Transverse colon (tissue), 4 donors: ENCODE results near the gene CCDC178.

Experiments
- CTCF ChIP-seq, 5 experiments: fragments of 200-600 bp in 3 of 5; fragments of 450-650 bp in 2 of 5; sonication (generic) in 3 of 5; IDR thresholded peaks; 1 replicate in 2 of 5; 2 replicates in 3 of 5; pipeline ENCODE4 v1.5.1; 2016 to 2017; ENCODE audit warnings: antibody characterized with exemption in 5 of 5, inconsistent platforms in 3 of 5, mild to moderate bottlenecking in 2 of 5, moderate library complexity in 1 of 5
- POLR2A ChIP-seq: fragments of 450-650 bp; IDR thresholded peaks from one replicate; pipeline ENCODE4 v1.6.1; 2016; ENCODE audit warnings: antibody characterized with exemption, mild to moderate bottlenecking, moderate library complexity
- POLR2AphosphoS5 ChIP-seq, 3 donors: sonication (generic); formaldehyde crosslinking; IDR thresholded peaks; one replicate each; pipeline ENCODE4 v1.6.1; 2016; ENCODE audit warnings: antibody characterized with exemption in 3 of 3

- TF ChIP-seq CTCF (IDR thresholded peaks at IDR 0.05) (no peak), POLR2A (no peak), POLR2AphosphoS5 (IDR thresholded peaks at IDR 0.05) (no peak)
These were observed 259.5 kb downstream of the CCDC178 start for GRCh38 chr18:33181016-33181415.
